NCI-H2227 (cell line): ENCODE data around the gene CENPF.
A peak's percentile ranks its signal among the peaks of the same experiment; 100 is the strongest.
"Not testable (repeated sequence)": the region's sequence is repeated elsewhere in the genome, so short reads cannot be mapped to it uniquely, and the experiment has no call there.

Experiments
- DNase-seq: peaks from one replicate; lab custom pipeline; 2025; ENCODE audit not compliant: unreplicated experiment; lab: John Stamatoyannopoulos, UW

CENPF gene

DNA sequence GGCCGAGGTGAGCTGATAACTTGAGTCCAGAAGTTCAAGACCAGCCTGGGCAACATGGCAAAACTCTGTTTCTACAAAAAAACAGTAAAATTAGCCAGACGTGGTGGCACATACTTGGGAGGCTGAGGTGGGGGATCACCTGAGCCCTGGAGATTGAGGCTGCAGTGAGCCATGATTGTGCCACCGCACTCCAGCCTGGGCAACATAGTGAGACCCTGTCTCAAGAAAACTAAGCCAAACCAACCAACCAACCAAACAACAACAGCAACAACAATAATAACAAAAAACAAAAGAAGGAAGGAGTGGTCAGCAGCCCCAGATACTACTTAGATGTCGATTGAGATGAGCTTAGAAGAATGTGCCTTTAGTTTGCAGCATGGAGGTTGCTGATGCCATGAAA, 47.7 kb downstream of the CENPF start:
- DNase-seq: no peak

DNA sequence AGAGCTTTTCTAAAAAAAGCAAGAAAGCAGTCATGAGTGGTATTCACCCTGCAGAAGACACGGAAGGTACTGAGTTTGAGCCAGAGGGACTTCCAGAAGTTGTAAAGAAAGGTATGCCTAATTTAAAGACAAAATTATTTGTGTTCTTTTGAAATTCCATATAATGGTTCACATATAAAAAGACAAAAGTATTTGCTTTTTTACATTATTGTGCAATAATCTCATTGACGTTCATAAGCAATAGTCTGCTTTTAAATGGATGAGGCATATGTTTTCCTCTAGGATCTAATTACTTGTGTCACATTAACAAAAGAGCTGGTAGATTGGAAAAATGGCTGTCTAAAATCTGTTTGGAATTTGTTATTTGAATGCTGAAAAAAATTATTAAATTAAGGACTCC, 54.3 kb downstream of the CENPF start:
- DNase-seq: no peak

DNA sequence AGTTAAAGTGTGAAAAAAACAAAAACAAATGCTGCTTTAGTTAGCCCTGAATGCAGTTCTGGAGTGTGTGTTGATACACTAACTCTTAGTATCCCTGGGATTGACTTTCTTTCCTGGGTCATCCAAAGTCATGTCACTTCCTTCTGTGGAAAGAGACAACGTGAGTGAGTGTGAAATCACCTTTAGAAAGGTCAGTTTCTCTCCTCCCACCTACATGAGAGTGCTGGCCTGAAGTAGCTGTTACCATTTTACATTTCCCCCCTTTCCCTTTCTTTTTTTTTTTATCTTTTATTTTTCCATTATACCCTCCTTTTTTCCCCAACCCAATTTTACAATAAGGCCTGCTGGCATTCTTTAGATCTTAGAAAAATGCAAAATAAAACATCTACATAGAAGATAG, 55.2 kb downstream of the CENPF start:
- DNase-seq: no peak

DNA sequence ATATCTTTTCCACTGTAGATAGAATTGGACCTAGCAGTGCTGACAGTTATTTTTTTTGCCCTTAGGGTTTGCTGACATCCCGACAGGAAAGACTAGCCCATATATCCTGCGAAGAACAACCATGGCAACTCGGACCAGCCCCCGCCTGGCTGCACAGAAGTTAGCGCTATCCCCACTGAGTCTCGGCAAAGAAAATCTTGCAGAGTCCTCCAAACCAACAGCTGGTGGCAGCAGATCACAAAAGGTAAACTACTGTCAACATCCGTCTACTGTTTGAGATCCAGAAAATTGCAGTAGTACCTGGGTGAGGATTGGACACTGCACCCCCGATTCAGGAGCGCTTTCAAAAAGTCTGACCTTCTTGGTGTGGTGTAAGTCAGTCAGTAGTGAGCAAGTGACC, 55.8 kb downstream of the CENPF start:
- peak; percentile 39 for DNase-seq

DNA sequence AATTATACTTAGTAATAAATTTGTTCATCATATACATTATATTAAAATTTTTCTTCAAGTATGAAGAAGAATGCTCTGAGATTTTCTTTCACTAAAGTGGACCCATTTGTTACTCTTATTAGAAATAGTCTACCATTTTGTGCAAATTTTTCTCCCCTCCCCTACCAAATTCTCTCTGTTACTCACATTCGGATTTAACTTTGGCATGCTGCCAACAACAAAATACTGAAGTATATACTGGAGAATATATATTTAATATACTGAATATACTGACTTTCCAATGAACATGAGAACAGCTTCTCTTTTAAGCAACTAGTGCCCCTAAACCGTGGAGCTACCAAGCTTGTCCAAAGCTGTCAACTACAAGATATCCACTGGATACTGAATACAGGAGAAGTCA, 57.2 kb downstream of the CENPF start:
- DNase-seq: no peak

DNA sequence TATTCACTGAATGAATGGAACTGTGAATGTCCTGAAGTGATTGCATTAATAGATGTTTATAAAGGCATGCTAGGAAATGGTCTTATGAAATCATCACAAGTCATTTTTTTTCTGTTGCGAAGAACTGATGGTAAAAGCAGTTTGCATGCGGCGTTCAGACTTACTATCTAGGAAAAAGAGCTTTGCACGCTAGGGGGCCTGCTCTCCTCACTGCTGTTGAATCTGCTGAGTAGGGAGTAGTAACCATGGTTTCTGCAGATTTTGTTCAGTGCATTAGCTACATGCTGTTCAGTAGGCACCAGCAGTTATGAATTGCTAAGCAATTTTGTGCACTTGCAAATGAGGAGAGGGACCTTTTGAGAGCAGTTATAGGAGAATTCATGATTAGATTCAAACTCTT, 57.9 kb downstream of the CENPF start:
- peak; percentile 76 for DNase-seq

DNA sequence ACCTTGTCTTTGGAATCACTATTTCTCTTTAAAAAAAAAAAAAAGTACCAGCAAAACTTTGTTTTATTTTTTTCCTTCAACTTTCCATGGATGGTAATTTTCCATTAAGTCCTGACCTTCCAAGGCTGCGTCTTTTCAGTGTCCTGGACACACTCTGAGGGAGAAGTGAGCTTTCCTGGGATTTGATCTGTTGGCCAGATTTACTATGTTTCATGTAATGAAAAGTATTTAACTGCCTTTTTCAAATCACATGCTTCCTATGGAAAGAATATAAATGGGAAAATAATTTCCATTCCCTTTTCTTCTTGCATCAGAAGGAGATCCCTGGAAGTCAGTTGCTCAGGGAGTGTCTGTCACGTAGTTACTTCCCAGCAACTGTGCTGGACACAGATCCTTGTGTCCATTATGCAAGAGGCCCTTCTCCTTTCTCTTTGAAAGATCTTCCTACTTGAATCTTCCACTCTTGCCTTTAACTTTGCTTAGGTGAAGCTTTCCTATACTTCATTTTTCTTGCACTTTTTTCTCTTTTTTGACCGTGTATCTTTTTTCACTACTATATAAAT, 59.3 kb downstream of the CENPF start:
- no peak for DNase-seq

DNA sequence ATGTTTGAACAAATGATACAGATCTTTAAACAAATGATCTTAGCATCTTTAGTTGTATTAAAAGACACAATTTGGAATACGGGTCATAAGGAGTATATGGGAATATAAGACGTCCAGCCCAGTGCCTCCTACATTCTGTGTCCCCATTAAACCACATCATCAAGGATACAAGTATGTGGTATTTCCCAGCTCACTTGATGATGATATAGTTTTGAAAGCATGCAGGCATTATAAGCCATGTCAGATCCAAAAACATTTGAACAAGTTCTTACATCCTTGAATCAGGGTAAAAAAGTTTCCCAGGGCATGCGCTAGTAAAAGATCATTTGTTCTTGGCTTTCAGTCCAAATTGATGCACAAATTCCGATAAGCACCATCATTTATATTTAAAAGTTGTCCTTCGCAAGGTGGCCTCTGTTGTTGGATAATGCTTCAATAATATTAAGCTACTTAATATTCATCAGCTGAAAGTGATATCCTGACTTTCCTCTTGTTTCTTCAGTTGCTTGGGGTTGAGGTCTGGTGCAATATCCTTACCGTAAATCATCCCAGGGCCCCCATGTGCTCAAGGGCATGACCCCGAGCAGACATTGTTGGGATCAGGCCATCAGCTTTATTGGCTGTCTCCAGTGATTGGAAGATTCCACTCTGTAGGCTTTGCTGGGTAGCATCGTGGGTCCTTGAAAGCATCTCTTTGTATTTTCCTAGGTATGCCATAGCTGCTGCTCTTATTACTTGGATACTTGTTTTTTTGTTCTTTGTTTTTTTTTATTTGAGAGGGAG, 61.8 kb downstream of the CENPF start:
- DNase-seq: no peak

GRCh38 chr1:214665606-214666110, 62.7 kb downstream of the CENPF start:
- no peak for DNase-seq

DNA sequence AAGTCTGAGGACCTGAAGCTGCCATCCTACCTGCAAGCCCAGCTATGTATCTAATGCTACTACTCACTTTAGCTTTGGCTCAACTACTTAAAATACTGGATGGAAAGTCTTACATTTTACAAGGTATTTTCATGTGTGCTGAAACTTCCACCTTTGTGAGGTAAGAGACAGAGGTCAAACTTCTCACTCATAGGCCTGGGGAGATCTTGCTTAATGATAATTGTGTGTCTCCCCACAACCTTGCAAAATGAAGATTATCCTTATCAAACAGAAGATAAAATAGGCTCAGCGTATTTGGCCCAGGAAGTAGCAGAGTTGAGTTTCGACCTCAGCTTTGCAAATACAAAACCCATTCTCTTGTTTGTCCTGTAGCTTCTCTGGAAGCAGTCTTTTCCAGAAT, 63.7 kb downstream of the CENPF start:
- DNase-seq: no peak

GRCh38 chr1:214670098-214670497, 67.1 kb downstream of the CENPF start:
- peak; percentile 8 for DNase-seq

- not testable (repeated sequence) for DNase-seq
Measured at GRCh38 chr1:214673029-214673428, 70.0 kb downstream of the CENPF start.

- no peak for DNase-seq
Measured at GRCh38 chr1:214673576-214673975, 70.6 kb downstream of the CENPF start.

GRCh38 chr1:214675524-214675923, 72.5 kb downstream of the CENPF start:
- DNase-seq: not testable (repeated sequence)

GRCh38 chr1:214676747-214677146, 73.8 kb downstream of the CENPF start:
- no peak for DNase-seq

DNA sequence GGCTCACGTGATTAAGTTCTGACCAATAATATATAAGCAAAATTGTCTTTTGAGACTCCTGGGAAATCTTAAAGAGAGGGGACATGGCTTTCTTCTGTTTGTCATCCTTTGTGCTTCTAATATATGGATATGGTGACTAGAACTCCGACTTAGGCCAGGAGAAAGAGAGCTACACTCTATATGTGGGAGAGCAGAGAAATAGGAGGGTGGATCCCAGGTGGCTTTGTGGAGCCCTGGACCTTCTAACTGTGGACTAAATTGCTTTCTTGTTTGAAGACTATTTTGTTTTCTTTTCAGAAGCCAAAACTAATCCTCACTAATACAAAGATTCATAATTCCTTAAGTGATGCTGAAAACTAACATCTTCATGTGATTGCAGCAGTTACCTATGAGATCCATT, 75.0 kb downstream of the CENPF start:
- DNase-seq: no peak

- no peak for DNase-seq
Measured at GRCh38 chr1:214678386-214678785, 75.4 kb downstream of the CENPF start.

GRCh38 chr1:214683621-214684020, 80.6 kb downstream of the CENPF start:
- peak; percentile 45 for DNase-seq

DNA sequence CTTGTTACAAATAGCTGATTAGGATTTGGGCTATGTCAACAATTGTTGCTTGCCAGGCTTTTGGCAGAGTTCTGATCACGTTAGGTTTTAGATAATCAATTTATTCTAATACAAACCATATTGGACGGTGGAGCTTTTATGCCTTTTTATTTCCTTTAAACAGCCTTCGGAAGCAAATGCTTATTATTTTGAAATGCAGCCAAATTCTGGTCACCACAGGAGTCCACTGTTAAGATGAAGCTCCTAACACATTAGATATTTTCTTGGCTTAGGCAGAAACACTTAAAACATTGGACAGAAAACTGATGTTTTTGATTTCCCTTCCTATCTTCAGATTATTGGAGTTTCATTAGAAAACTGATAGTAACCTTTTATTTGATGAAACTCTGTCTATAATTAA, 82.9 kb downstream of the CENPF start:
- no peak for DNase-seq

DNA sequence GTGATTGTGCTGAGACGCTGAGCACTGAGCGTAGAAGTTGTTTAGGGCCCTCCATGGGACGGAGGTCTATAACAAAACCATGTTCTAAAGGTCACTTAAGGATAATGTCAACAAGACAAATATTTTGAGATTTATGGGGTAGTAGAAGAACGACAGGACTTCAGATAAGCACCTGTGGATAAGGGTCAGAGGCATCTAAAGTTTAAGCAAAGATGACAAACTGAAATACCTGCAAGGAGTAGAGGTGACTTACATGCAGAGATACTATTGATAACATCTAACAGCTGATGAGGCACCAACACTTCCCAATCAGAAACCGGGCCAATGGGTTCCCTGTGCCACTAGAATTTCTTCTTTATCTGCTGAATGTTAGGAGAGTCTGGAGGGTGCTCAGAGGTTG, 83.5 kb downstream of the CENPF start:
- no peak for DNase-seq

DNA sequence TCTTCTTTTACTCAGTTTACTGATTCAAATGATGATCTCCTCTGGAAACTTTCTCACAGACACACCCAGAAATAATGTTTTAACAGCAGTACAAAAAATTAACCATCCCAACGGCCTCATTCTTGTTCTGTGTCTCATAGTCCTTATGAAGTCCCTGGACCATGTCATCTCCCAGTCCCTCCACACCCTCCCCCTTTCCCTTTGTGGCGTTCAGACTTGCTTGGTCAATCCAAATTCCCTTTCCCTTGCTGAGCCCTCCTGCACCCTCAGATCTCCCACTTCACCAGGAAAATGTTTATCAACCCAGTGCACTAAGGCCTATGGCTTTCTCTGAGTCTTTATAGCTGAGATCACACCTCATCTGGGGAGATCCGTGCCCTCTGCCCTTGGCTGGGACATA, 85.9 kb downstream of the CENPF start:
- DNase-seq: no peak

DNA sequence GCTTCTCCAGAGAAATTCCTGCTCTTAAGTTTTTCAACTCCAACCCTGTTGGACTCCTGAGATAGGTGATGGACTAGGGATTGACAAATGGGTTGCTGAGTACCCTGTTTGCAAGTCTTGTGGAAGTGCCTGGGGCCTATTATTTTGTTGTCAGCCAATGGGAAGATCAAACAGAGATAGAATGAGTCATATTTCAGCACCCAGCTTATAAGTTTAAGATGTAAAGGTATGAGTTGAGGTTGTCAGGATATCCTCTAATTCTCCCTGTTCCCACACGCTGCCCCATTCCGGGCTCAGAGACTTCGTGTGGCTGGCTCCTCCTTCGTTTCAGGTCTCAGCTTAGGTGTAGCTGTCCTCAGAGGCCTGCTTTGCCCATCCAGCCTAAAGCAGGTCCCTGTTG, 91.8 kb downstream of the CENPF start:
- DNase-seq: no peak

DNA sequence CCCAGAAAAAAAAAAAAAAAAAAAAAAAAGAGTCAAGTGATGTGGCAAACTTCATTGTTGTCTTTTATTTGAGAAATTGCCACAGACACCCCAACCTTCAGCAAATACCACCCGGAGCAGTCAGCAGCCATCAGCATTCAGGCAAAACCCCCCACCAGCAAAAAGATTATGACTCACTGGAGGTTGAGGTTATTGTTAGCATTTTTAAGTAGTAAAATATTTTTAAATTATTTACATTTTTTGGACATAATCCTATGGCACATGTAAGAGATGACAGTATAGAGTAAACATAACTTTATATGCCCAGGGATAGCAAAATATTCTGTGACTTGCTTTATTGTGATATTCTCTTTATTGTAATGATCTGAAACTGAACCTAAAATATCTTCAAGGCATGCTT, 95.6 kb downstream of the CENPF start:
- DNase-seq: no peak
